GM18867 (cell line): ENCODE measurements around the gene BAIAP2.

Experiments
- ATAC-seq: cut with Tn5 transposase; IDR thresholded peaks from one replicate; pipeline ENCODE4 v1.9.1; 2021; ENCODE audit warnings: mild to moderate bottlenecking, moderate library complexity; ENCODE audit not compliant: unreplicated experiment

The BAIAP2 gene

GRCh38 chr17:81102869-81103268 is 67.9 kb downstream of the BAIAP2 start:
- ATAC-seq, result no peak

- no peak for ATAC-seq
These were observed 68.4 kb downstream of the BAIAP2 start for GRCh38 chr17:81103379-81103778.

- ATAC-seq, result no peak
These were observed 71.8 kb downstream of the BAIAP2 start for GRCh38 chr17:81106716-81107115.

- ATAC-seq, result no peak
These were observed 73.3 kb downstream of the BAIAP2 start for GRCh38 chr17:81108220-81108619.

GRCh38 chr17:81109957-81110356 is 75.0 kb downstream of the BAIAP2 start:
- no peak for ATAC-seq

GRCh38 chr17:81110488-81111040 is 75.6 kb downstream of the BAIAP2 start:
- ATAC-seq, result no peak

GRCh38 chr17:81111066-81111465 is 76.1 kb downstream of the BAIAP2 start:
- no peak for ATAC-seq

GRCh38 chr17:81112450-81112849 is 77.5 kb downstream of the BAIAP2 start:
- ATAC-seq, result no peak

- no peak for ATAC-seq
These were observed 78.3 kb downstream of the BAIAP2 start for GRCh38 chr17:81113158-81113724.

GRCh38 chr17:81114351-81115093 is 79.6 kb downstream of the BAIAP2 start:
- no peak for ATAC-seq

GRCh38 chr17:81115219-81115618 is 80.3 kb downstream of the BAIAP2 start:
- ATAC-seq, result no peak

- ATAC-seq, result no peak
These were observed 81.0 kb downstream of the BAIAP2 start for GRCh38 chr17:81115749-81116464.

- ATAC-seq, result no peak
These were observed 81.8 kb downstream of the BAIAP2 start for GRCh38 chr17:81116704-81117103.

GRCh38 chr17:81117672-81118198 is 82.8 kb downstream of the BAIAP2 start:
- ATAC-seq, result no peak

GRCh38 chr17:81118308-81119221 is 83.6 kb downstream of the BAIAP2 start:
- ATAC-seq, result no peak

- peak; percentile 47 for ATAC-seq
These were observed 84.5 kb downstream of the BAIAP2 start for GRCh38 chr17:81119223-81120148.

- no peak for ATAC-seq
These were observed 85.2 kb downstream of the BAIAP2 start for GRCh38 chr17:81120149-81120484.

GRCh38 chr17:81120695-81121621 is 86.0 kb downstream of the BAIAP2 start:
- ATAC-seq, result no peak
